Right ventricle myocardium superior (tissue), 1 donor: ENCODE data around the gene MTA1. TPM values are rescaled to one million over a fixed set of nuclear protein-coding genes. Genes with fewer than 3 reads are reported as not detected.

Experiments
- ATAC-seq: fragments of 200-7000 bp; cut with Tn5 transposase; one replicate; pipeline ENCODE4 v1.9.1; 2020; ENCODE audit warnings: mild to moderate bottlenecking; ENCODE audit not compliant: poor library complexity
- DNase-seq: peaks from one replicate; pipeline ENCODE4 v3.0.0-alpha.2; 2020
- intact Hi-C: fragments of 100-400 bp; cut with DNase I; formaldehyde crosslinking; loops from one replicate; pipeline ENCODE4 v1.11.2; 2022
- total RNA-seq: library from RNA; stranded (reverse); fragmentation: NEBNext Ultra II Directional; extraction: Animal tissue kit (Norgen Biotek cat#: 25700); gene quantifications from one replicate; pipeline ENCODE4 v1.2.1, GENCODE V29; 2021
- donor health status: DM: no; HTN: yes; CAD: no; lungs with severe emphysema.

Gene MTA1
- total RNA-seq, 1 donor from 2014 or later, result 191 TPM

GRCh38 chr14:105420101-105420973 is 710 bp downstream of the MTA1 start:
- intact Hi-C loops, result no loop called here
- ATAC-seq, result no peak
- no peak for DNase-seq

DNA sequence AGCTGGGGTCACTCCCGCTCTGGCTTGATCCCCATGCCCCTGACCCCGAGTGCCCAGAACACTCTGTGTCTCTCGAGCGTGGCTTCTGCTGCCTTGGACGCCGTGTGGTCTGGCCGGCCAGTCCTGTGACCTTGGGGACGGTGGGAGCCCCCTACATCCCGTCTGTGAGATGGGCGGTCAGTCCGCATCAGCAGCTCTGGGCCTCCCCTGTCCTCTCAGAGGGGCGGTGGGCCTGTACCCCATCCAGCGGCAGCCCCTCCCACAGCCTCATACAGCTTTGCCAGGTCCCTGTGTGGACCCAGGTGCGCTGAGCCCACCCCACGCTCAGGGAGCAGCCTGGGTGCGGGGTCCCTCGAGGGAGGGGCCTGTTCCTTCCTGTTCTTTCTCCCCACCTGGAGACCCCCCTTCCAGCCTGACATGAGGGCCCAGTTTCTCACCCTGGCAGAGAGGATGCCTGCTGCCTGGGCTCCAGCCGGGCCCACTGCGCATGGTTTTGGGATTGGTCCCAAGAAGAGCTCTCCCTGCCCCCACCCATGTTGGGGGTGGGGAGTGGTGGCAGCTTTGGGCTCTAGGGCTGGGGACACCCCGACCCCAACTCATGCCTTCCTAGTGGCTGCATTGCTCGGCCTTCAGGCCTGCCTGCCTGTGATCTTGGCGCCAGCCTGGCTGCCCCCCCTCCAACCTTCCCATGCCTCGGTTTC is 1.5 kb downstream of the MTA1 start:
- DNase-seq (no peak), ATAC-seq (peak; percentile 16)
- intact Hi-C loops, result no loop called here

DNA sequence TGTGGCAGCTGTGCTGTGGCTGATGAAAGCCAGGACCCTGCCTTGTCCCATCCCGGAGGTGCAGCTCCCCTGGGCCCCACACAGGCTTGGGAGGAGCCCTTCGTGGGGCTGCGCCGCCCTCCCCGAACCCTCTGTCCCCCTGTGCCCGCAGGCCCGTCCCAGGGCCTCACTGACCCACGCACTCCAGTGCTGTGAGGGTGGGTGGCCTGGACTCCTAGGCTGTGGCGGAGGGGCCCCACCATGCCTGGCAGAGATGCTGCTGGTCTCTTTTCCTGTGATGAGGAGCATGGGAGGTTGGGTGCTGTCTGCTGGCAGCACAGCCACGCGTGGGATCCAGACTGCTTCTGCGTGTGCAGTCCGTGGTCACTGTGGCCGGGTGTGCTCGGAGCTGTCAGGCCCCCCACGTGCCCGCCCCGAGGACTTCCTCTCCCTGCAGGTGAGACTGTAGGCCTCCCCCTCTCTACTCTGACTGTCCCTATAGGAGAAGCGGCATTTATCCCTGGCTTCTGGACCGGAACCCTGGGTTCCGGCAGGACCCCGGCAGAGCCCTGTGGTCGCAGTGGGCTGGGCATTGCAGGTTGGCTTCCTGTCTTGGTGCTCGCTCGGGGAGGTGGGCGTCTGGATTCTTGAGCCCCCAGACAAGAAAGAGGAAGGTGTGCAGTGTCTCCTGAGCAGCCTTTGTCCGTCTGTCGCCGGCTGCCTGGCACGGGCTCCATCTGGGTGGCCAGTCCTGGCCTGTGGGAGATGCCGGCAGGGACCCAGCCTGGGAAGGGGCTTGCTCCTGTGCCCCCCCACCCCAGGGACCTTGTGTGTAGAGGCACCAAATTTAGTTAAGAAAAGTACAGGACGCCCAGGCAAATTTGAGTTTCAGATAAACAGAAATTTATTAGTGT is 2.3 kb downstream of the MTA1 start:
- intact Hi-C loops, result no loop called here
- peak; percentile 4 for ATAC-seq
- DNase-seq, result no peak

- intact Hi-C loops, result no loop called here
- ATAC-seq (peak; percentile 44), DNase-seq (no peak)
These were observed 3.3 kb downstream of the MTA1 start for GRCh38 chr14:105422695-105423487.

- ATAC-seq (no peak), DNase-seq (no peak)
- intact Hi-C loops, result no loop called here
These were observed 4.0 kb downstream of the MTA1 start for GRCh38 chr14:105423488-105424195.

DNA sequence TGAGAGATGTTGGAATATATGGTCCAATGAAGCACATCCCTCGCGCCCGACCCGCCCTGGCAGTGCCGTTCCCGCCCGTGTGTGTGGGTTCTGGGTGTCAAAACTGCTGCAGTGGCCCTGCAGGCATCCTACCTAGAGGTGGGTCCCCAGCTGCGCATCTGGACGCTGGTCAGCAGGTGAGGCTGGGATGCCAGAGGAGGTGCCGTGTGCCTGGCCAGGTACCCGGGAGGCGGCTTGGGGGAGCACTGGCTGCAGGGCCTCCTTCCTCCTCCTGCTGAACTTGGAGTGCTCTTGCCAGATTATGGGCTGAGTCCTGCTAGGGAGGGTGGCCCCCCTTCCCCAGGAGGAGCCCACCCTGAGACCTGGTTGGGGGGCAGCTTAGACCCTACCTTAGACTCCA is 5.2 kb downstream of the MTA1 start:
- no peak for ATAC-seq
- DNase-seq, result no peak
- intact Hi-C loops, result no loop called here

GRCh38 chr14:105425823-105426247 is 6.2 kb downstream of the MTA1 start:
- ATAC-seq (no peak), DNase-seq (no peak)
- intact Hi-C loops, result no loop called here

DNA sequence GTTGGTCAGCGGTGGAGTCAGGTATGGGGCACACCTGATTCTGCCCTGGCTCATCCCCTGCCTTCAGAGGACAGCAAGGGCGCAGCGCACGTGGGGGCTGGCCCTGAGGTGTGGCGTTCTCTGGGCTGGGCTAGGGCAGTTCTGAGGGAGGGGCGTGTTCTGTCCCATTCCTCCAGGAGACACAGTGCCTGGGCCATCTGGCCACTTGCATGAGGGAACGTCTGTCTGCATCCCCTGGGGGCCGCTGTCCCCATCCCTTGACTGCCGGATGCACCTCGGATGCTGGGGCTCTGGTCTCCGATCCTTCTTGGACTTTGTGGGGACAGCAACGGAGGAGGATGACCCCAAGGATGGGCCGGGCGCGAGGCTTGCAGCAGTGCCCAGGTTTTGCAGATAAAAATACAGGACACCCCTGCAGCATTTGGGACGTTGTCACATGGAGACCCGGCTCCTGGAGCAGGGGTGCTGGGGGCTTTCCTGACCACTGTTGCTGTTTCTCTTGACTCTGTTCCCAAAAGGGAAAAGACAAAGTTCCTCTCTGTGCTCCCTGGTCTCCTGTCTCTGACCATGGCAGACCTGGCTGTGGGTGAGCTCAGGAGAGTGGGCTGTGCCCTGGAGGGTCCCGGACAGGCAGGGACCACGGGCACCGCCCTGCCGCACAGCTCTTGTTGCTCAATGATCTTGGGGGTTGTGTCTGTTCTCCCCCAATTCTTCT is 6.9 kb downstream of the MTA1 start:
- no peak for DNase-seq

DNA sequence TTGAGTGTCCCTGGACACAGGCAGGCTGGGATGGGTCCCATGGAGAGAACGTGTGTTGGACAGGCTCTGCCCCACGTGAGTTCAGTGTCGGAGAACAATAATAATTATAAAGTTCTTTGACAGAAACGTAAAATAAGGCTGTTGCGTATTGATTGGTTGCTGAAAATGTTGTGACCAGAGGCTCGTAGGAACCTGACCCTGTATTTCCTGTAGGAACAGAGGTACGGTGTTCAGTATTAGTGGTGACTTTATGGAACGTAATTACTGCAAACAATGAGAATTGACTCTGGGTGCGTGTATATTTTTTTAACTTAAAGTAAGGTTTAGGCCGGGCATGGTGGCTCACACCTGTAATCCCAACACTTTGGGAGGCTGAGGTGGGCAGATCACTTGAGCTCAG is 7.8 kb downstream of the MTA1 start:
- intact Hi-C loops, result no loop called here
- DNase-seq, result no peak
- ATAC-seq, result no peak

More for the DNA sequence above, 6.9 kb downstream of the MTA1 start:
- ATAC-seq, result no peak
- intact Hi-C loops, result no loop called here

DNA sequence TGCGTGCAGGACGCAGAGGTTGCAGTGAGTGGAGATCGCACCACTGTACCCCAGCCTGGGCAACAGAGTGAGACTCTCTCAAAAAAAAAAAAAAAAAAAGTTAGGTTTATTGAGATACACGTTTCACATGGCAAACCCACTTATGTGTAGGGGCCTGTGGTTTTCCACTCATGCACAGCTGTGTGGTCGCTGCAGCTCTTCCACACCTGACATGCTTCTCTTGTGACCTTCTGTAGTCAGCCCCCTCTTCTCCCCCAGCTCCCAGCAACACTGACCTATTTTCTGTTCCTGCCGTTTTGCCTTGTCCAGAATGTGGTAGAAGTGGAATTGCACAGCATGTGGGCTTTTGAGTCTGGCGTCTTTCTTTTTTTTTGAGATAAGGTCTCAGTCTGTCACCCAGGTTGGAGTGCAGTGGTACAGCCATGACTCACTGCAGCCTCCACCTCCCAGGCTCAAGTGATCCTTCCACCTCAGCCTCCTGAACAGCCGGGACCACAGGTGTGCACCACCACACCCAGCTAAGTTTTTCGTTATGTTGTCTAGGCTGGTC is 8.4 kb downstream of the MTA1 start:
- DNase-seq (no peak), ATAC-seq (no peak)
- intact Hi-C loops, result no loop called here

DNA sequence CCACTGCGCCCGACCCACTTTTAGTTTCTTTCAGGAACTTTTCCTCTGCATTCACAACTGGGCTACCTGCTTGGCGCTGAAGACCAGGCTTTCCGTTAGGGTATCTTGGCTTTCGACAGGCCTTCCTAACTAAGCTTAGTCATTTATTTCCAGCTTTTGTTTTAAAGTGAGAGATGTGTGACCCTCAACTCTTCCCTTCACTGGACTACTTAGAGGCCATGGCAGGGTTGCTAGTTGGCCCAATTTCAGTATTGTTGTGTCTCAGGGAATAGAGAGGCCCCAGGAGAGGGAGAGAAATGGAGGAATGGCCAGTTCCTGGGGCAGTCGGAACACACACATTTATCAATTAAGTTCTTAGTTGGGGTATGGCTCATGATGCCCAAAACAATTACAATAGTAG is 10.4 kb downstream of the MTA1 start:
- intact Hi-C loops, result no loop called here
- ATAC-seq (no peak), DNase-seq (no peak)

- ATAC-seq (no peak), DNase-seq (no peak)
- intact Hi-C loops, result no loop called here
These were observed 10.9 kb downstream of the MTA1 start for GRCh38 chr14:105430565-105430964.

- intact Hi-C loops, result no loop called here
- ATAC-seq, result no peak
- DNase-seq, result no peak
These were observed 11.6 kb downstream of the MTA1 start for GRCh38 chr14:105431256-105431655.

GRCh38 chr14:105432657-105433056 is 13.0 kb downstream of the MTA1 start:
- DNase-seq (no peak), ATAC-seq (no peak)
- intact Hi-C loops, result no loop called here

DNA sequence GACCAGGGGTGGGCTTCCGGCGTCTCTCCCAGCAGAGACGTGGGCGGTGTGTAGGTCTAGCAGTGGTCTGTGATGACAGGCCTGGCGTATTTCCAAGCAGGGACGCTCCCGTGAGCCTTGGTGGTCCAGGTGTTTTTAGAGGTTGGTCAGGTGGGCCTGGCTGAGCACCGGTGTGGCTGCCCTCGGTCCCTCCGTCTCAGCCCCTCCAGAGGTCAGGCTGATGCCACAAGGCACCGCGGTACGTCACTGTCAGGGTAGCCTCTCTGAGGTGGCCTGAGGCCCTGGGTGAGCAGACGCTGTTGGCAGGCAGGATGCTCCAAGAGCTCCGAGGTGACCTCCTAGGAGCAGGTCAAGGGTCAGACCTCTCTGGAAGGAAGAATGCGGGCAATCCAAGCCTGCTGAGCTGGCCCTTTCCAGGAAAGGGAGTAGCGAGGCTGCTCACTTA is 13.6 kb downstream of the MTA1 start:
- intact Hi-C loops, result no loop called here
- ATAC-seq (no peak), DNase-seq (no peak)

- intact Hi-C loops, result no loop called here
- DNase-seq, result no peak
- ATAC-seq, result no peak
These were observed 16.8 kb downstream of the MTA1 start for GRCh38 chr14:105436402-105436801.
